ACC112 (cell line): Measurements from ENCODE around the gene CYP2A6.
"Not testable (repeated sequence)": the region's sequence is repeated elsewhere in the genome, so short reads cannot be mapped to it uniquely, and the experiment has no call there.

Experiments used
- H2AFZ ChIP-seq: fragments of 200-600 bp; sonication (generic); one replicate; pipeline ENCODE4 v1.6.0; 2017; ENCODE audit warnings: antibody characterized with exemption, low read length; ENCODE audit not compliant: unreplicated experiment
- H3K27ac ChIP-seq: fragments of 200-600 bp; sonication (generic); 2 replicates; pipeline ENCODE4 v1.5.1; 2014; ENCODE audit warnings: low read depth, mild to moderate bottlenecking, antibody characterized with exemption, low read length, moderate library complexity
- H3K27me3 ChIP-seq: fragments of 200-600 bp; sonication (generic); 2 replicates; pipeline ENCODE4 v1.6.1; 2014; ENCODE audit warnings: mild to moderate bottlenecking, antibody characterized with exemption, low read length, moderate library complexity, mixed read lengths; ENCODE audit not compliant: insufficient read depth
- H3K36me3 ChIP-seq: fragments of 200-600 bp; sonication (generic); 2 replicates; pipeline ENCODE4 v1.6.1; 2016; ENCODE audit warnings: mild to moderate bottlenecking, antibody characterized with exemption, low read length, moderate library complexity, mixed read lengths; ENCODE audit not compliant: insufficient read depth
- H3K4me1 ChIP-seq: fragments of 200-600 bp; sonication (generic); one replicate; pipeline ENCODE4 v1.6.1; 2016; ENCODE audit warnings: low read length, mixed read lengths; ENCODE audit not compliant: insufficient read depth, unreplicated experiment, control insufficient read depth
- H3K4me3 ChIP-seq: fragments of 200-600 bp; sonication (generic); 2 replicates; pipeline ENCODE4 v1.5.1; 2014; ENCODE audit warnings: mild to moderate bottlenecking, low read depth, low read length
- H3K79me2 ChIP-seq: fragments of 200-600 bp; sonication (generic); one replicate; pipeline ENCODE4 v1.6.0; 2016; ENCODE audit warnings: low read length; ENCODE audit not compliant: control insufficient read depth, unreplicated experiment, insufficient read depth

Gene CYP2A6

GRCh38 chr19:40827386-40828247, 22.6 kb downstream of the CYP2A6 start:
- H2AFZ ChIP-seq: no peak overlapping the region
- peaks cover 7% of the 10 kb centered on the region for H3K4me1 ChIP-seq
- H3K36me3 ChIP-seq: no peaks in the 10 kb centered on the region
- no peak overlapping the region for H3K27ac ChIP-seq
- no peak overlapping the region for H3K4me3 ChIP-seq
- H3K27me3 ChIP-seq: no peaks in the 10 kb centered on the region
- no peaks in the 10 kb centered on the region for H3K79me2 ChIP-seq

GRCh38 chr19:40826699-40827385, 23.4 kb downstream of the CYP2A6 start:
- H3K27ac ChIP-seq, H3K79me2 ChIP-seq, H3K4me1 ChIP-seq, H3K27me3 ChIP-seq, H3K4me3 ChIP-seq, H3K36me3 ChIP-seq, H2AFZ ChIP-seq: not testable (repeated sequence)

- H3K27me3 ChIP-seq, H3K27ac ChIP-seq, H3K4me1 ChIP-seq, H3K4me3 ChIP-seq, H3K79me2 ChIP-seq, H2AFZ ChIP-seq, H3K36me3 ChIP-seq: not testable (repeated sequence)
Observed at GRCh38 chr19:40826312-40826698, 23.9 kb downstream of the CYP2A6 start.

GRCh38 chr19:40825460-40826095, 24.7 kb downstream of the CYP2A6 start:
- H3K4me3 ChIP-seq, H3K36me3 ChIP-seq, H3K27me3 ChIP-seq, H3K27ac ChIP-seq, H2AFZ ChIP-seq, H3K79me2 ChIP-seq, H3K4me1 ChIP-seq: not testable (repeated sequence)

- not testable (repeated sequence) for H3K36me3 ChIP-seq, H3K27me3 ChIP-seq, H3K4me1 ChIP-seq, H3K4me3 ChIP-seq, H3K79me2 ChIP-seq, H2AFZ ChIP-seq, H3K27ac ChIP-seq
Observed at GRCh38 chr19:40824916-40825315, 25.3 kb downstream of the CYP2A6 start.

- not testable (repeated sequence) for H3K36me3 ChIP-seq, H3K27ac ChIP-seq, H3K27me3 ChIP-seq, H3K79me2 ChIP-seq, H2AFZ ChIP-seq, H3K4me3 ChIP-seq, H3K4me1 ChIP-seq
Observed at GRCh38 chr19:40822704-40823553, 27.3 kb downstream of the CYP2A6 start.

- no peaks in the 10 kb centered on the region for H3K4me1 ChIP-seq
- H3K4me3 ChIP-seq: no peak overlapping the region
- H3K27me3 ChIP-seq: no peaks in the 10 kb centered on the region
- no peaks in the 10 kb centered on the region for H3K36me3 ChIP-seq
- H3K27ac ChIP-seq: no peak overlapping the region
- no peak overlapping the region for H2AFZ ChIP-seq
- H3K79me2 ChIP-seq: no peaks in the 10 kb centered on the region
Observed at GRCh38 chr19:40822161-40822560, 28.1 kb downstream of the CYP2A6 start.

GRCh38 chr19:40819479-40820234, 30.6 kb downstream of the CYP2A6 start:
- not testable (repeated sequence) for H3K27ac ChIP-seq, H2AFZ ChIP-seq, H3K4me3 ChIP-seq, H3K79me2 ChIP-seq, H3K4me1 ChIP-seq, H3K36me3 ChIP-seq, H3K27me3 ChIP-seq

- not testable (repeated sequence) for H3K79me2 ChIP-seq, H2AFZ ChIP-seq, H3K27ac ChIP-seq, H3K4me3 ChIP-seq, H3K36me3 ChIP-seq, H3K4me1 ChIP-seq, H3K27me3 ChIP-seq
Observed at GRCh38 chr19:40818480-40819399, 31.5 kb downstream of the CYP2A6 start.
